PFSK-1 (cell line): ENCODE measurements around the gene CABLES1.

Experiments used
- FOXP2 ChIP-seq: optimal IDR thresholded peaks from 2 replicates; pipeline ENCODE3; 2011; ENCODE audit warnings: borderline replicate concordance, control low read depth, inconsistent platforms; ENCODE audit not compliant: insufficient read depth; ENCODE audit errors: extremely low read length, extremely low read depth
- POLR2AphosphoS5 ChIP-seq: IDR thresholded peaks from 2 replicates; pipeline ENCODE4 v1.6.1; 2012; ENCODE audit warnings: low read depth, mild to moderate bottlenecking, control low read depth, low read length, moderate library complexity
- REST ChIP-seq, 2 experiments: IDR thresholded peaks; 2 replicates each; pipeline versions ENCODE4 v1.6.1 to v1.8.0; 2011 to 2012; ENCODE audit warnings: low read depth in 2 of 2, low read length in 2 of 2, control low read depth in 1 of 2, inconsistent platforms in 1 of 2, mild to moderate bottlenecking in 1 of 2, moderate library complexity in 1 of 2; ENCODE audit not compliant: insufficient read depth in 1 of 2
- SIN3A ChIP-seq: IDR thresholded peaks from 2 replicates; pipeline ENCODE4 v1.6.1; 2012; ENCODE audit warnings: mild to moderate bottlenecking, low read length, moderate library complexity, borderline replicate concordance; ENCODE audit not compliant: insufficient read depth
- TAF1 ChIP-seq: IDR thresholded peaks from 2 replicates; pipeline ENCODE4 v1.6.1; 2012; ENCODE audit warnings: low read length, control low read depth, borderline replicate concordance; ENCODE audit not compliant: insufficient read depth

- no peak for TF ChIP-seq REST (IDR thresholded peaks at IDR 0.05; ENCODE audit: insufficient read depth in 1 of 2, low read depth in 2 of 2, low read length in 2 of 2)
- TF ChIP-seq FOXP2, result no peak
- no peak for TF ChIP-seq TAF1
- TF ChIP-seq POLR2AphosphoS5, result no peak
- TF ChIP-seq SIN3A, result no peak
Observed at GRCh38 chr18:23173912-23174311, 38.6 kb downstream of the CABLES1 start.
